CD4-positive, alpha-beta T cell treated with Interleukin-12 subunit alpha and Interleukin-12 subunit beta, for 1 hour (primary cell): ENCODE results near the gene KRTAP1-3.
"Not testable (repeated sequence)": the region's sequence is repeated elsewhere in the genome, so short reads cannot be mapped to it uniquely, and the experiment has no call there.

Experiments used
- DNase-seq: peaks from one replicate; pipeline ENCODE4 v3.0.0-alpha.2; 2020

KRTAP1-3 gene, protein sequence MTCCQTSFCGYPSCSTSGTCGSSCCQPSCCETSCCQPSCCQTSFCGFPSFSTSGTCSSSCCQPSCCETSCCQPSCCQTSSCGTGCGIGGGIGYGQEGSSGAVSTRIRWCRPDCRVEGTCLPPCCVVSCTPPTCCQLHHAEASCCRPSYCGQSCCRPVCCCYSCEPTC

DNA sequence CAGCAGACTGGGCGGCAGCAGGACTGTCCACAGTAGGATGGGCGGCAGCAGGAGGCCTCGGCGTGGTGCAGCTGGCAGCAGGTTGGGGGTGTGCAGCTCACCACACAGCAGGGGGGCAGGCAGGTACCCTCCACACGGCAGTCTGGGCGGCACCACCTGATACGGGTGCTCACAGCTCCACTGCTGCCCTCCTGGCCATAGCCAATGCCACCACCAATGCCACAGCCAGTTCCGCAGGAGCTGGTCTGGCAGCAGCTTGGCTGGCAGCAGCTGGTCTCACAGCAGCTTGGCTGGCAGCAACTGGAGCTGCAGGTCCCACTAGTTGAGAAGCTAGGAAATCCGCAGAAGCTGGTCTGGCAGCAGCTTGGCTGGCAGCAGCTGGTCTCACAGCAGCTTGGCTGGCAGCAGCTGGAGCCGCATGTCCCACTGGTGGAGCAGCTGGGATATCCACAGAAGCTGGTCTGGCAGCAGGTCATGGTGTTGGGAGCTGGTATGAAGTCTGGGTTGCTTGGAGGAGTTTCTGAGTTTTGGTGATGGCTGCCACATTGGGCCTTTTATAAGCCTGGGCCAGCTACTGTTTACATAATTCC, at the start of gene KRTAP1-3:
Gene KRTAP1-3 (minus strand): TSS at position 529 of the 590 bp plus-strand sequence. CDS start 53 bp downstream, at position 476.
- not testable (repeated sequence) for DNase-seq

DNA sequence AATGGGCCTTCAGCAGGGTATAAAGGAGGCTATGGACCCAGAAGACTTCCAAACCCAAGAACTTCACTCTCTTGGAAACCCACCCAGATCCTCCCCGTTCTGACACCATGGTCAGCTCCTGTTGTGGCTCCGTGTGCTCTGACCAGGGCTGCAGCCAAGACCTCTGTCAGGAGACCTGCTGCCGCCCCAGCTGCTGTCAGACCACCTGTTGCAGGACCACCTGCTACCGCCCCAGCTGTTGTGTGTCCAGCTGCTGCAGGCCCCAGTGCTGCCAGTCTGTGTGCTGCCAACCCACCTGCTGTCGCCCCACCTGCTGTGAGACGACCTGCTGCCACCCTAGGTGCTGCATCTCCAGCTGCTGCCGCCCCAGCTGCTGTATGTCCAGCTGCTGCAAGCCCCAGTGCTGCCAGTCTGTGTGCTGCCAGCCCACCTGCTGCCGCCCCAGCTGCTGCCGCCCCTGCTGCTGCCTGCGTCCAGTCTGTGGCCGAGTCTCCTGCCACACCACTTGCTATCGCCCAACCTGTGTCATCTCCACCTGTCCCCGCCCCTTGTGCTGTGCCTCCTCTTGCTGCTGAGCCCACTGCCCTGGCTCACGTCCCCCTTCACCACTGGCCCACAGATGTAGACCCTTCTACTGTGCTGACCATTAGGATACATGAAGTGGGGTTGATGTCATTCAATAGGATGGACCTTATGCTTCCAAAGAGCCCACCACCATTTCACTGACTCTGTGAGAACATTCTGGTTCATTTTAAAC, 49.6 kb upstream of the KRTAP1-3 start, which contains the start of gene KRTAP4-7:
Gene KRTAP4-7 (plus strand): TSS at position 51 of the 757 bp plus-strand sequence. CDS start 57 bp downstream, at position 108.
- DNase-seq, result not testable (repeated sequence)

DNA sequence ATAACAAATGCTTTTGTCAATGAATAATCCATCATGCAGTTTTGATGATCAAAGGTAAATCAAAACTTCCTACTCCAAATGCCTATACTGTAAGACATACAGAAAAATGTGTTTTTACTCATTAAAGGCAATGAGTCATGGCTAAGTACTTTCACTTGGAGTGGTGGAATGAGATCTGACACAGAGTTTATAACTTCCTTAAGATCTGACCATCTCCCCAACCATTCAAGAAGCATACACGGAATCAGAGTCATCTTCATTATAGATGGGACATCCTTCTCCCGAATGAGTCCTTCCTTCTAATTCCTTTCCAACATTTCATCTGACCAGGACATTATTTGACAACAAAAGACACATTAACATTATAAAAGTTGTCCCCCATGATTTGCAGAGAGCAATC, 48.8 kb upstream of the KRTAP1-3 start:
- DNase-seq, result not testable (repeated sequence)

DNA sequence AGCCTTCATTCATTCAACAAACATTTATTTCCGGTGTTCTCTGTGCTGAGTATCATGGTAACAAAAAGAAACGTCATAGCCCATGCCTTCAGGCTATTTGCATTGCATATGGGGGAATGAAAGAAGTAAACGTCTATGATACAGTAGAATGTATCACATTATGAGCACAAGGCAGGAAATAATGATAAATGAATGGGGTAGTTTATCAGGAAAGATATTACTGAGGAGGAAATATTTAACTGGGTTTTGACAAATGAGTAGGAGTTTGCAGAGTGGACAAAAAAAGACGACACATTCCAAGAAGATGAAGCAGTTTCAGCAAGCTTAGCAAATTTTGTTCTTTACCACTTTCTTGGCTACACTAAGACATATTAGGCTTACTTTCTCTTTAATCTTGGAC, 48.0 kb upstream of the KRTAP1-3 start:
- DNase-seq, result no peak

DNA sequence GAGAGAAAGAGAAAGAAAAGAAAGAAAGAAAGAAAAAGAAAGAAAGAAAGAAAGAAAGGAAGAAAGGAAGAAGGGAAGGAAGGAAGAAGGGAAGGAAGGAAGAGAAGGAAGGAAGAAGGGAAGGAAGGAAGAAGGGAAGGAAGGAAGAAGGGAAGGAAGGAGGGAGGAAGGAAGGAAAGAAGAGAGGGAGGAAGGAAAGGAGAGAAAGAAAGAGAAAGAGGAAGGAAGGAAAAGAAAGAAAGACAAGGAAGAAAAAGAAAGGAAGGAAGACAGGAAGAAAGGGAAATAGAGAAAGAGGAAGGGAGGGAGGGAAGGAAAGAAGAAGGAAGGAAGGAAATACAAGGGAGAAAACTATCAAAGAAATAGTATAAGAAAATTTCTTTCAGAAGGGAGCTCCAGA, 42.1 kb upstream of the KRTAP1-3 start:
- no peak for DNase-seq

DNA sequence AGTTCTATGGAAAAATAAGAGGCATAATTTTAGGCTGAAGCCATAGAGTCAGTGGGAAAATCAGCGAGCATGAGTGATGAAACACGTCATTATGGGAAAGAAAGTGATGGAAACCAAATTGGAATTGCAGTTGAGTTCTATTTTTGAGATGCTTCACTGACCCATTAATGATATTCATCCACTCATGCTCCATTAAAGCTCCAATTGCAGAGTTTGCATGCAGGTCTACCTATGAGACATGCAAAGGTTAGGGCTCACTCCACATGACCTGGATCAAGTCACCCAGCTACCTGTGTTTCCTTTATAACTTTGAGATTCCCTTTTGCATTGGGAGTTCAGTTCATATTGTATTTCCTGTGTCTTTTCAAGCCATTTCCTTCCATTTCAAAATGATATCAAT, 39.0 kb upstream of the KRTAP1-3 start:
- no peak for DNase-seq

DNA sequence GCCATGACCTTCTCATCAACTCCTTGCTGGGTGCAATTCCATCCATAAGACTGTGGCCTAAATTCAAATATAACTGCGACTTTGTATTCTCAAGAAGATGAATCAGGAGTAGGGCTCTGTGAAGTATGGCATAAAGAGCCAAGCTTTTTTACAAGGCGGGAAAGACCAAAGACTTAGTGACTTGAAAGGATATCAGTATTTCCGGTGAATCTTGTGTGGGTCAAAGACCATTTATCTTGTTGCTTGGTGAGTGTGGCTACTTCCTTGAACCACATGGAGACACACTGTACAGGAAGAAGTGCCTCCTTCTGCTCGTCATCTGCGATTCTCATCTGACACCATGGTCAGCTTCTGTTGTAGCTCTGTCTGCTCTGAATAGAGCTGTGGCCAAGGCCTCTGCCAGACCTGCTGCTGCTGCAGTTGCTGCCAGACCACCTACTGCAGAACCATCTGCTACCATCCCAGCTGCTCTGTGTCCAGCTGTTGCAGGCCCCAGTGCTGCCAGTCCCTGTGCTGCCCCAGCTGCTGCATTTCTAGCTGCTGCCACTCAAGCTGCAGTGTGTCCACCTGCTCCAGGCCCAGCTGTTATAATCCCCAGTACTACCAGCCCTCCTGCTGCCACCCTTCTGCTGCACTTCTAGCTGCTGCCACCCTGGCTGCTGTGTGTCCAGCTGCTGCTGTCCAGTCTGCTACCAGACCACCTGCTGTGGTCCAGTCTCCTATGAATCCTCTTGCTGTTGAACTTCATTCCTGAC, 37.1 kb upstream of the KRTAP1-3 start:
- DNase-seq, result no peak

DNA sequence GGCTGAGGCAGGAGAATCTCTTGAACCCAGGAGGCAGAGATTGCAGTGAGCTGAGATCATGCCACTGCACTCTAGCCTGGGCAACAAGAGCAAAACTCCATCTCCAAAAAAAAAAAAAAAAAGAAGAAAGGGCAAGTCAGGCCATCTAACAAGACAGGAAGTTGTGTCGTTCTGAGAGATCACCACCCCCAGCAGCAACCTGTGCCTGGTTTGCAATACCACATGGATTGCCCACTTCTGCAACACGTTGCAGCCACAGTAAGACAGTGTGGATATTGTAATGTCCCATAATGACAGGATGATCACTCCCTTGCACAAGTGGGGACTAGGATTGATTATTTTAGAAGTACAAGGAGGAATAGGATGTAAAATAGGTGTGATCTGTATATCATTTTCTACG, 34.4 kb upstream of the KRTAP1-3 start:
- no peak for DNase-seq

DNA sequence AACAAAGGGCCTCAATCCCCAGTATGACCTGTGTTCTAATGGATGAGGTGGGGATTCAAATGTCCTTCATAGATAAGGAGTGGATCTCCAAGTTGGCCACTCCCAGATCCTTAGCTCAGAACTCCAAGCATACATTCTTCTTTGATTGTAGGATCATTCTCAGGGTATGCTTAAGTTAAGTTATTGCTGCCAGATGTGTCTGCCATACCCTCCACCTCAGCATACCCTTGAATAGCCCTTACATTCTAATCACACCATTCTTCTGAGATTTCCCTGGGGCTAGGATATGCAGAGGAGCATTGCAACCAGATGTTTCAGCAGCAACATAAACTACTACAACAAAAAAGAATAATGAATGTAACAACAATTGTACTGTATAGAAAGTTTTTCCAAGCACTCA, 32.6 kb upstream of the KRTAP1-3 start:
- DNase-seq, result no peak

DNA sequence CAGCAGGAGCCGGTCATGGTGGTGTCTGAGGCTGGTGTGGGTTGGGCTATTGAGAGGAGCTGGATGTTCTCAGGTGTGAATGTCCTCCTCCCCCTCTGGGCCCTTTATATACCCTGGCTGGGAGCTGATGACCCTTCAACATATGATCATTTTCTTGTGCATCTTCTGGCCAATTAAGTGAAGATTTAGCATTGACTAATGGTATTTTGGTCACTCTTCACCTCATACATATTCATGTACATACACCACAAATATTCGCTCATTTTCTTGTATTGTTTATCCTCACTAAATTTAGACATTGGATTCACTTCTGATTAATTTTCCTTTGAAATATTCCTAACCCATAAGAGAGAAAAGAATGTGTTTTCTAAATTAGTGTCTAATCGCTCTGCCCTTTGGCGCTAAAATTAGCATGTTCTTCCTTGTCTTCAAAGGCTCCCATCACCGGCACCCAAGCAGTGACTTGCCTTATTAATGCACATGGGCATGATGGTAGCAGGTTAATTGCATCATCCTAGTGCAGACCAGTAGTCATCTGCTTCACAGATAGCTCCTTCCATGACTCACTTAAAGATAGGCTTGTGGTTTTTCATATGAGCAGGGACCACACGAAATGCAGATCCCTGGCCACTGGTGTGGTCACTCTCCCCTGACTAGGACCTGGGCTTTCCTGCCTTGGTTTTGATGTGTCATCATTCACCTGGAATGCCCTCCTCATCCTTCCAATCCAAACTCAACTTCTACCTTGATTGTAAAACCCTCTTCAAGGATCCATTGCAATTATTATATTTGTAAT, 31.4 kb upstream of the KRTAP1-3 start, which contains the start of gene KRTAP2-4:
Gene KRTAP2-4 (minus strand): TSS at position 51 of the 796 bp plus-strand sequence. CDS start 34 bp downstream, at position 17.
- no peak for DNase-seq

DNA sequence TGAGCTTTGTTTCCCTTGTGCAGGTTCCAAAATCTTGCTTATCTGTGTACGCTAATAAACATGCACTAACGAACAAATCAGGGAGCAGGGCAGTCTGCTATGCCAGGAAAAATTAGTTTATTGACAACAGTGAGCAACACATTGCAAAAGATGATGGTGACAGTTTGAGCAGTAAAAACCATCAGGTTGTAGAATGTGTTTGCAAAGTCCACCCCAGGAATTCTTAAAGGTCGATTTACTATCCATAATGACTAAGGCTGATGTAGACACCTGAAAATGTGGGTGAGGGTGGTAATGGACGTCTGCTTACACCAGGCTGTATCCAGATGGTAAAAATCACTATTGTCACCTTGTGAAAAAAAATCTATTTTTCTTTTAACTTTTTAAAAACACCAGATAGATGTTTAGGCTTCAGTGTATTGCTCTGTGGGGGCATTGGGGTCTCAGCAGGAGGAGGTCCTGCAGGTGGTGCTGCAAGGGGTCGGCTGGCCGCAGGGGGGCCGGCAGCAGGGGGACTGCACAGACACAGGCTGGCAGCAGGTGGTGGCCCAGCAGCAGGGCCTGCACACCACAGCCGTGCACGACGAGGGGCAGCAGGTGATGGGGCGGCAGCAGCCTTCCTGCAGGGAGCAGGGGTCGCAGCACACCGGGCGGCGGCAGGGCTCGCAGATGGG, 30.5 kb upstream of the KRTAP1-3 start:
- DNase-seq, result not testable (repeated sequence)

DNA sequence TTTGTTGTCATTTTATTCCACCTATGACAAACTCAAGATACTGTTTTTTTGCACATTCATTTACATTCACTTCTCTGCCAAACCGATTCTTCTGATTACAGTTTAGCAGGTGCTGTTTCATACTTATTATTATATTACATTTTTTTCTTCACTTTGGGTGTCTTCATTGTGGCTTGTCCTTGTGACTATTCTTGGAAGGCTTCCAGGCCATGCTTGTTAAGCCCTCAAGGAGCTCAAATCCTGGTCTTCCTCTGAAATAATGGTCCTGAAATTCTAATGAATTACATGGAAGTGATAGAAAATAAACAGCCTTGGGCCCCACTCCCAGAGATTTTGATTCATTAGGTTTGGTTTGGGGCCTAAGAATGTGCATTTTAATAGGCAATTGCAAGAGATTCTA, 29.6 kb upstream of the KRTAP1-3 start:
- DNase-seq, result no peak

DNA sequence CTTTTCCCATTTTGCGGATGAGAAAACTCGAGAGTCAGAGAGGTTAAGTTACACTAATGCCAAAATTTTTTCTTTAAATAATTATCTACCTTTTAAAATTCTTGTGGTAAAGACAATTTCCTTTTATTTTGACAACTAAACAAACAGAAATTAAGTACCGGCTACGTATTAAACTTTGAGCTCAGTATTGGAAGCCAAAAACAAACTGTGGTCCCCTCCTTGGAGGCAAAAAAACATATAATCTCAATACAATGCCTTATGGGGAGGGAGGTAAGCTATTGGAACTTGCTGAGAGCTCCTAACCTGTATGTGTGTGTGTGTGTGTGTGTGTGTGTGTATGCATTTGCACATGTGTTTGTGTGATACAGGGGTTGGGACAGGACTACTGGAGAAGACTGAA, 28.8 kb upstream of the KRTAP1-3 start:
- no peak for DNase-seq

DNA sequence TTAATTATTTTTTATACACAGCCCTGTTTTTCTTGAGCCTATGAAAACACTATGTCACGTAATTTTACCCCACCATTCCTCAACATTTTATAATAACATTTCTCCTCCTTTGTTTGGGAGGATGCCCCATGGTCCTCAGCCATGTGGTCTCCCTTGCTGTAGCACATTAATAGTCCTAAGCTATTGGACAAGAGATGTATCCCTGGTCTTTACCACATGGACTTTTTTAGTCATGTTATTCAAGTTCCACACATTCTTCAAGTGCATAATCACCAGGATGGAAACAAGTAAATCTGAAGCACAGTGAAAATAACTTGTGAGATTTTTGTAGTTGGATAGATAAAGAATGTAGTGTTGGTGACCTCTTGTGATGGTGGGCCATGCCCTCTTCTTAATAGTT, 27.3 kb upstream of the KRTAP1-3 start:
- DNase-seq, result no peak

DNA sequence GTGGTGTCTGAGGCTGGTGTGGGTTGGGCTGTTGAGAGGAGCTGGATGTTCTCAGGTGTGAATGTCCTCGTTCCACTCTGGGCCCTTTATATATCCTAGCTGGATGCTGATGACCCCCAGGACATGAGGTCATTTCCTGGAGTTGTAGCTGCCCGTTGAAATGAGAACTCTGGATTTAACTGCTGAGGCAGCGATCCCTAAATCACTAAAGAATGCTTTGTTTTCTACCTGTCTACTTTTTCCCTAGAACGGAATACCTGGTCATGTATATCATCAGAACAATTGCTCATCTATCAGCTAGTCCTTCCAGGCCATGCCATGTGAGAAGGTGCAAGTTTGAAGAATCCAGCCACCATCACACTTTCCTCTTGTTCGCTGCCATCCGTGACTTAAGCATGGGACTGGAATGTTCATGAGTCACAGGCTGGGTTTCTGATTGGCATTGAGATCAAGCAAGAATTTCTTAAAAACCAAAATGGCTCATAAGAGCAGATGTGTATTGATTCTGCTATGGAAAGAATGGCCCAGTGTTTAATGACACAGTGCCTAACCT, 25.5 kb upstream of the KRTAP1-3 start, which contains the start of gene KRTAP2-3:
Gene KRTAP2-3 (minus strand): TSS at position 63 of the 553 bp plus-strand sequence. CDS start 64 bp downstream, outside the sequence.
- no peak for DNase-seq

DNA sequence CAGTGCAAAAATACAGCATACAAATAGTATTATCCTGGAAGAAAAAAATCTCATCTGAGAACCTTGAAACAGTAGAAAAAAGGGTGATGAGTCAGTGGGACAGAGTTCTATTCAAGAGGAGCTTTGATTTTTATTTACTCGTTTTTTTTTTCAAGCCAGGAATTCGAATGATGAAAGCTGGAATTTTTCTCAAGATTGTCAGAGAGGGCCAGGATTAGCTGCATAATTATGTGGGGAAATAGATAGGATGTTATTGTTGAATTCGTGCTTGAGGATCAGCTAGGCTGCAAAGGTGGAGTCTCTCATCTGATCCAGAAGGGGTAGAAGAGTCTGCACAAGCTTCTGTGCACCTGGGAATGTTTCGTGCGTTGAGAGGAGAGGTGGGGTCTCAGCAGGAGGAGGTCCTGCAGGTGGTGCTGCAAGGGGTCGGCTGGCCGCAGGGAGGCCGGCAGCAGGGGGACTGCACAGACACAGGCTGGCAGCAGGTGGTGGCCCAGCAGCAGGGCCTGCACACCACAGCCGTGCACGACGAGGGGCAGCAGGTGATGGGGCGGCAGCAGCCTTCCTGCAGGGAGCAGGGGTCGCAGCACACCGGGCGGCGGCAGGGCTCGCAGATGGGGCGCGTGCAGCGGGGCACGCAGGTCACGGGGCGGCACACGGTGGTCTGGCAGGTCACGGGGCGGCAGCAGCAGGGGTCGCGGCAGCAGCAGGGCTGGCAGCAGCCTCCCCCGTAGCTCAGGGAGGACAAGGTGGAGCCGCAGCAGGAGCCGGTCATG, 24.8 kb upstream of the KRTAP1-3 start:
- not testable (repeated sequence) for DNase-seq

DNA sequence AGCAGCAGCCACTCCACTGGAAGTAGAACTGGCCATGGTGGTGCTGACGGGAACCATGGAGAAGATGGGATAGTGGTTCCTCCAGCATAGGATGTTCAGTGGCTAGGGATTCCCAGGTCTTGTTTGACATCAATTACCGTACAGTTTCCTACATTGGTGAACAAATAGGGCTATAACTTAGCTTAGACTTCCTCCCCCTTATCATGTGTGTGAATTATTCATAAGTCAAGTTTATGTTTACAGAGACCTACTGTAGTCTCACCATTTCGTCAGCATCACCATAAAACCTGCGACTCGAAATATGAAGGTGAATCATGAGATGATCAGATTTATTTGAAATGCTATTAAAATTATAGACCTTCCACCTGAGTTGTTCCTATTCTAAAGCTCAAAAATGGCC, 24.1 kb upstream of the KRTAP1-3 start:
- no peak for DNase-seq

DNA sequence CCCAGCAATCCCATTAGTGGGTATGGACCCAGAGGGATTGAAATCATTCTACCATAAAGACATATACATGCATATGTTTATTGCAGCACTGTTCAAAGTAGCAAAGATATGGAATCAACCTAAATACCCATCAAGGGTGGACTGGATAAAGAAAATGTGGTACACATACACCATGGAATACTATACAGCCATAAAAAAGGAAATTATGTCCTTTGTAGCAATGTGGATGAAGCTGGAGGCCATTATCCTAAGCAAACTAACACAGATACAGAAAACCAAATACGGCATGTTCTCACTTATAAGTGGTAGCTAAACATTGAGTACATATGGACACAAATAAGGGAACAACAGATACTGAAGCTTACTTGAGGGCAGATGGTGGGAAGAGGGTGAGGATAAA, 22.9 kb upstream of the KRTAP1-3 start:
- DNase-seq, result no peak

DNA sequence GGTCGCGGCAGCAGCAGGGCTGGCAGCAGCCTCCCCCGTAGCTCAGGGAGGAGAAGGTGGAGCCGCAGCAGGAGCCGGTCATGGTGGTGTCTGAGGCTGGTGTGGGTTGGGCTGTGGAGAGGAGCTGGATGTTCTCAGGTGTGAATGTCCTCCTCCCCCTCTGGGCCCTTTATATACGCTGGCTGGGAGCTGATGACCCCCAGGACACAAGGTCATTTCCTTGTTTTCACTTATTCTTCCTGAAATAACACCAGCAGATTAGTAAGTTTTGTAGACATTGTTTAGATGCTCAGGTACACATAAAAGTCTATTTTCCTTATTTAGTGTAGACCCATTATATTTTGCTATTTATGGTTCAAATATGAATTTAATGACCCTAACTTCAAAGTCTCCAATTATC, 20.5 kb upstream of the KRTAP1-3 start, which contains the start of gene KRTAP2-2:
Gene KRTAP2-2 (minus strand): TSS at position 101 of the 400 bp plus-strand sequence. CDS start 19 bp downstream, at position 82.
- not testable (repeated sequence) for DNase-seq

DNA sequence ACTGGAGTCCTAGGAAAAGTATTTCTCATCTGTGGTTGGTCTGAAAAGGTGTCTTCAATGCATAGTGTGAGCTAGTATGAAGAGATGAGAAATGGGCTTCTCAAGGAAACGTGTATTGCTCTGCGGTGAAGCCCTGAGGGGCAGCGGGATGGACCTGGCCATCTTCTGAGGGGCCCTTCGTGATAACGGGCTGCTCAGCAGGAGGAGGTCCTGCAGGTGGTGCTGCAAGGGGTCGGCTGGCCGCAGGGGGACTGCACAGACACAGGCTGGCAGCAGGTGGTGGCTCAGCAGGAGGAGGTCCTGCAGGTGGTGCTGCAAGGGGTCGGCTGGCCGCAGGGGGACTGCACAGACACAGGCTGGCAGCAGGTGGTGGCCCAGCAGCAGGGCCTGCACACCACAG, 19.9 kb upstream of the KRTAP1-3 start:
- not testable (repeated sequence) for DNase-seq
